Measurements from ENCODE around the gene KCNQ1. TPM values are rescaled to one million over a fixed set of nuclear protein-coding genes. Genes with fewer than 3 reads are reported as not detected.

Gene KCNQ1
- total RNA-seq, 3 donors from 2014 or later: 3.6 to 6.2 (median 5.1) TPM

- intact Hi-C loops (cut with DNase I; ENCODE audit: low total_unique reads): loop anchor here (10.0 kb wide), 1 partner anchor 178 kb away; the partner anchor contains the start of gene CDKN1C
- Histone ChIP-seq H3K4me3 (no peak overlapping the region), H3K36me3 (no peaks in the 10 kb centered on the region), H3K9me3 (peaks cover 0 to 4% of the 10 kb centered on the region in 2 donors), H3K27ac (no peak overlapping the region), H3K27me3 (no peaks in the 10 kb centered on the region), H3K4me1 (peaks cover 0 to 3% of the 10 kb centered on the region in 2 donors)
- no peak for DNase-seq (ENCODE audit: low spot score in 2 of 2)
- TF ChIP-seq CTCF (IDR thresholded peaks at IDR 0.05) (no peak), POLR2A (IDR thresholded peaks at IDR 0.05) (no peak), POLR2AphosphoS5 (IDR thresholded peaks at IDR 0.05) (no peak)
Measured at GRCh38 chr11:2706321-2706720, 261.5 kb downstream of the KCNQ1 start.

- intact Hi-C loops (cut with DNase I; ENCODE audit: low total_unique reads): loop anchor here (10.0 kb wide), 1 partner anchor 177 kb away; the partner anchor contains the start of gene CDKN1C
- no peaks in the 10 kb centered on the region for H3K36me3 ChIP-seq
- peaks cover 0 to 3% of the 10 kb centered on the region in 2 donors for H3K4me1 ChIP-seq
- peaks cover 0 to 4% of the 10 kb centered on the region in 2 donors for H3K9me3 ChIP-seq
- no peak for TF ChIP-seq CTCF (IDR thresholded peaks at IDR 0.05)
- TF ChIP-seq POLR2A (IDR thresholded peaks at IDR 0.05): no peak
- no peak for TF ChIP-seq POLR2AphosphoS5 (IDR thresholded peaks at IDR 0.05)
- H3K27me3 ChIP-seq: no peaks in the 10 kb centered on the region
- peak overlapping the region in 1 of 2 donors; percentile 81 for H3K27ac ChIP-seq
- no peak for DNase-seq (ENCODE audit: low spot score in 2 of 2)
- H3K4me3 ChIP-seq: no peak overlapping the region
Measured at GRCh38 chr11:2707736-2708135, 262.9 kb downstream of the KCNQ1 start.

GRCh38 chr11:2708151-2708581 lies 263.4 kb downstream of the KCNQ1 start:
- peak overlapping the region; percentile 43 to 81 for H3K27ac ChIP-seq
- no peaks in the 10 kb centered on the region for H3K36me3 ChIP-seq
- H3K9me3 ChIP-seq: peaks cover 0 to 4% of the 10 kb centered on the region in 2 donors
- no peaks in the 10 kb centered on the region for H3K27me3 ChIP-seq
- peaks cover 0 to 3% of the 10 kb centered on the region in 2 donors for H3K4me1 ChIP-seq
- peak overlapping the region in 1 of 3 donors; percentile 25 for H3K4me3 ChIP-seq
- intact Hi-C loops (cut with DNase I; ENCODE audit: low total_unique reads): loop anchor here (10.0 kb wide), 1 partner anchor 177 kb away; the partner anchor contains the start of gene CDKN1C
- peak in 1 of 2 donors; percentile 43 for DNase-seq (ENCODE audit: low spot score in 2 of 2)
- TF ChIP-seq POLR2A (IDR thresholded peaks at IDR 0.05): no peak
- TF ChIP-seq CTCF (IDR thresholded peaks at IDR 0.05): no peak
- no peak for TF ChIP-seq POLR2AphosphoS5 (IDR thresholded peaks at IDR 0.05)

- Histone ChIP-seq H3K27ac (peak overlapping the region; percentile 43 to 81), H3K4me3 (peak overlapping the region in 1 of 3 donors; percentile 25), H3K36me3 (no peaks in the 10 kb centered on the region), H3K4me1 (peaks cover 0 to 3% of the 10 kb centered on the region in 2 donors), H3K27me3 (no peaks in the 10 kb centered on the region), H3K9me3 (peaks cover 0 to 4% of the 10 kb centered on the region in 2 donors)
- TF ChIP-seq POLR2AphosphoS5 (IDR thresholded peaks at IDR 0.05): no peak
- no peak for TF ChIP-seq POLR2A (IDR thresholded peaks at IDR 0.05)
- TF ChIP-seq CTCF (IDR thresholded peaks at IDR 0.05): no peak
- no peak for DNase-seq (ENCODE audit: low spot score in 2 of 2)
- intact Hi-C loops (cut with DNase I; ENCODE audit: low total_unique reads): loop anchor here (10.0 kb wide), 1 partner anchor 176 kb away; the partner anchor contains the start of gene CDKN1C
Measured at GRCh38 chr11:2708757-2709281, 264.0 kb downstream of the KCNQ1 start.

- H3K4me3 ChIP-seq: no peak overlapping the region
- H3K27me3 ChIP-seq: no peaks in the 10 kb centered on the region
- H3K9me3 ChIP-seq: peaks cover 0 to 4% of the 10 kb centered on the region in 2 donors
- no peak for TF ChIP-seq POLR2AphosphoS5 (IDR thresholded peaks at IDR 0.05)
- TF ChIP-seq CTCF (IDR thresholded peaks at IDR 0.05): no peak
- intact Hi-C loops (cut with DNase I; ENCODE audit: low total_unique reads): loop anchor here (10.0 kb wide), 1 partner anchor 175 kb away; the partner anchor contains the start of gene CDKN1C
- H3K27ac ChIP-seq: peak overlapping the region in 1 of 2 donors; percentile 12
- H3K4me1 ChIP-seq: peaks cover 0 to 3% of the 10 kb centered on the region in 2 donors
- H3K36me3 ChIP-seq: no peaks in the 10 kb centered on the region
- DNase-seq (ENCODE audit: low spot score in 2 of 2): no peak
Measured at GRCh38 chr11:2709429-2709828, 264.6 kb downstream of the KCNQ1 start.
